Endothelial cell of umbilical vein (primary cell): ENCODE results near the gene LBHD2. TPM values are rescaled to one million over a fixed set of nuclear protein-coding genes. Genes with fewer than 3 reads are reported as not detected.

Source experiments
- BruUV-seq: library from RNA; stranded (reverse); fragments of 400-500 nt; replicated peaks from 2 replicates; lab custom pipeline; 2021; lab: Mats Ljungman, UMichigan
- CTCF ChIA-PET: fragments of 300-600, 350-600 bp; sonication (Branson Sonifier 250); formaldehyde crosslinking; loops from one replicate; lab custom pipeline; 2021; ENCODE audit warnings: antibody characterized with exemption, inconsistent platforms; lab: Charles Lee
- POLR2A ChIA-PET: fragments of 300-600, 350-600 bp; sonication (Branson Sonifier 250); formaldehyde crosslinking; loops from one replicate; lab custom pipeline; 2021; ENCODE audit warnings: antibody characterized with exemption, inconsistent platforms; lab: Charles Lee
- DNase-seq: peaks from one replicate; pipeline ENCODE4 v3.0.0-alpha.2; 2011; ENCODE audit warnings: low read depth, low spot score
- FAIRE-seq: peaks from 2 replicates; lab custom pipeline; 2011; peaks lifted over from hg19 to GRCh38; lab: Jason Lieb, UNC
- H2AFZ ChIP-seq: 2 replicates; pipeline ENCODE4 v1.6.0; 2012; ENCODE audit warnings: low read depth, low read length, control low read depth, inconsistent platforms
- H3K27ac ChIP-seq: 2 replicates; pipeline ENCODE4 v1.5.1; 2011; ENCODE audit warnings: low read depth, mild to moderate bottlenecking, control low read depth, low read length, moderate library complexity; ENCODE audit not compliant: insufficient read depth
- H3K27me3 ChIP-seq, 2 experiments: 2 replicates each; pipeline versions ENCODE4 v1.6.0 to v1.6.1; 2011; ENCODE audit warnings: low read length in 2 of 2, mixed read lengths in 1 of 2; ENCODE audit not compliant: control insufficient read depth in 2 of 2, insufficient read depth in 2 of 2
- H3K36me3 ChIP-seq, 2 experiments: 2 replicates in 1 of 2; 3 replicates in 1 of 2; pipeline ENCODE4 v1.5.1; 2011; ENCODE audit warnings: low read length in 2 of 2, mild to moderate bottlenecking in 1 of 2, moderate library complexity in 1 of 2; ENCODE audit not compliant: control insufficient read depth in 2 of 2, insufficient read depth in 2 of 2; ENCODE audit errors: extremely low read depth in 1 of 2
- H3K4me1 ChIP-seq: 3 replicates; pipeline ENCODE4 v1.5.1; 2011; ENCODE audit warnings: mild to moderate bottlenecking, low read length; ENCODE audit not compliant: control insufficient read depth, insufficient read depth; ENCODE audit errors: extremely low read depth
- H3K4me2 ChIP-seq: 2 replicates; pipeline ENCODE4 v1.6.1; 2011; ENCODE audit warnings: low read length, control low read depth, mixed read lengths; ENCODE audit not compliant: insufficient read depth
- H3K4me3 ChIP-seq, 3 experiments: fragments of 200-600 bp in 1 of 3; sonication (generic), shearing (Covaris generic) in 1 of 3; replicated peaks in 1 of 3; 2 replicates each; pipeline ENCODE4 v1.5.1; 2011 to 2016; ENCODE audit warnings: control low read depth in 3 of 3, low read length in 3 of 3, mild to moderate bottlenecking in 2 of 3, inconsistent platforms in 1 of 3, low read depth in 1 of 3, moderate library complexity in 1 of 3; ENCODE audit not compliant: insufficient read depth in 1 of 3
- H3K79me2 ChIP-seq: 2 replicates; pipeline ENCODE4 v1.6.0; 2012; ENCODE audit warnings: low read length, inconsistent platforms; ENCODE audit not compliant: control insufficient read depth, insufficient read depth
- H3K9ac ChIP-seq: replicated peaks from 2 replicates; pipeline ENCODE3; 2011; ENCODE audit warnings: low read length, control low read depth; ENCODE audit not compliant: insufficient read depth; ENCODE audit errors: extremely low read depth
- H3K9me1 ChIP-seq: replicated peaks from 3 replicates; pipeline ENCODE4 v1.6.0; 2011; ENCODE audit warnings: mild to moderate bottlenecking, low read length; ENCODE audit not compliant: control insufficient read depth, insufficient read depth; ENCODE audit errors: extremely low read depth
- H3K9me3 ChIP-seq: replicated peaks from 2 replicates; pipeline ENCODE4 v1.5.1; 2012; ENCODE audit warnings: low read length, inconsistent platforms; ENCODE audit not compliant: control insufficient read depth, insufficient read depth
- H4K20me1 ChIP-seq: replicated peaks from 2 replicates; pipeline ENCODE3; 2011; ENCODE audit warnings: mild to moderate bottlenecking, low read length; ENCODE audit not compliant: control insufficient read depth, insufficient read depth; ENCODE audit errors: extremely low read depth
- CTCF ChIP-seq, 2 donors: IDR thresholded peaks; 1 replicate in 1 of 2; 2 replicates in 1 of 2; pipeline ENCODE4 v1.5.1; 2011; ENCODE audit warnings: low read length in 2 of 2, mild to moderate bottlenecking in 2 of 2, moderate library complexity in 2 of 2, control low read depth in 1 of 2, inconsistent platforms in 1 of 2, low read depth in 1 of 2; ENCODE audit not compliant: insufficient read depth in 1 of 2; ENCODE audit errors: extremely low read depth in 1 of 2
- EZH2 ChIP-seq: IDR thresholded peaks from 2 replicates; pipeline ENCODE4 v1.6.1; 2012; ENCODE audit warnings: borderline replicate concordance, low read depth, mild to moderate bottlenecking, moderate library complexity, low read length, inconsistent platforms; ENCODE audit not compliant: severe bottlenecking
- FOS ChIP-seq: IDR thresholded peaks from 2 replicates; pipeline ENCODE4 v1.6.1; 2011; ENCODE audit warnings: mild to moderate bottlenecking, low read length, moderate library complexity, borderline replicate concordance; ENCODE audit not compliant: insufficient read depth
- GATA2 ChIP-seq: IDR thresholded peaks from 2 replicates; pipeline ENCODE4 v1.7.0; 2011; ENCODE audit warnings: low read depth, mild to moderate bottlenecking, moderate library complexity, mixed read lengths, low read length; ENCODE audit not compliant: insufficient read length, insufficient read depth
- JUN ChIP-seq: IDR thresholded peaks from 2 replicates; pipeline ENCODE4 v1.6.1; 2011; ENCODE audit warnings: borderline replicate concordance, low read depth; ENCODE audit not compliant: insufficient read length, insufficient read depth
- MAX ChIP-seq: IDR thresholded peaks from 2 replicates; pipeline ENCODE4 v1.6.1; 2011; ENCODE audit not compliant: insufficient read depth, insufficient read length
- MYC ChIP-seq: IDR thresholded peaks from one replicate; pipeline ENCODE4 v1.6.1; 2011; ENCODE audit warnings: mild to moderate bottlenecking, low read depth, low read length
- POLR2A ChIP-seq: IDR thresholded peaks from 2 replicates; pipeline ENCODE4 v1.6.1; 2012; ENCODE audit warnings: low read depth, mild to moderate bottlenecking, control low read depth, low read length
- POLR2AphosphoS5 ChIP-seq: IDR thresholded peaks from 2 replicates; pipeline ENCODE4 v1.6.1; 2012; ENCODE audit warnings: low read depth, mild to moderate bottlenecking, control low read depth, low read length, moderate library complexity; ENCODE audit not compliant: insufficient read depth
- dilution Hi-C: fragments of 300-500 bp; cut with MboI; formaldehyde crosslinking; loops from one replicate; pipeline ENCODE4 v1.15.0; 2019; ENCODE audit warnings: low sequenced_read_pairs; ENCODE audit not compliant: extremely low pct_ligation_motif_present
- intact Hi-C: fragments of 100-400 bp; cut with micrococcal nuclease; formaldehyde crosslinking; loops from one replicate; pipeline ENCODE4 v1.10.0; 2022
- polyA plus RNA-seq, 4 experiments: library from polyadenylated mRNA; depleted of rRNA in 3 of 4; stranded (reverse) in 3 of 4; unstranded in 1 of 4; fragments of >200 nt; gene quantifications; 2 replicates each; pipeline versions ENCODE4 v1.2.1 to v1.2.3, GENCODE V29; 2011 to 2012; ENCODE audit warnings: missing spikeins in 1 of 4
- total RNA-seq: library from RNA; stranded (reverse); gene quantifications from 2 replicates; pipeline ENCODE4 v1.2.3, GENCODE V29; 2021

The LBHD2 gene
- total and polyA plus RNA-seq, 2 donors (not counting 3 experiments of a cell fraction or from before 2014, with no cell fraction given) = not detected

DNA sequence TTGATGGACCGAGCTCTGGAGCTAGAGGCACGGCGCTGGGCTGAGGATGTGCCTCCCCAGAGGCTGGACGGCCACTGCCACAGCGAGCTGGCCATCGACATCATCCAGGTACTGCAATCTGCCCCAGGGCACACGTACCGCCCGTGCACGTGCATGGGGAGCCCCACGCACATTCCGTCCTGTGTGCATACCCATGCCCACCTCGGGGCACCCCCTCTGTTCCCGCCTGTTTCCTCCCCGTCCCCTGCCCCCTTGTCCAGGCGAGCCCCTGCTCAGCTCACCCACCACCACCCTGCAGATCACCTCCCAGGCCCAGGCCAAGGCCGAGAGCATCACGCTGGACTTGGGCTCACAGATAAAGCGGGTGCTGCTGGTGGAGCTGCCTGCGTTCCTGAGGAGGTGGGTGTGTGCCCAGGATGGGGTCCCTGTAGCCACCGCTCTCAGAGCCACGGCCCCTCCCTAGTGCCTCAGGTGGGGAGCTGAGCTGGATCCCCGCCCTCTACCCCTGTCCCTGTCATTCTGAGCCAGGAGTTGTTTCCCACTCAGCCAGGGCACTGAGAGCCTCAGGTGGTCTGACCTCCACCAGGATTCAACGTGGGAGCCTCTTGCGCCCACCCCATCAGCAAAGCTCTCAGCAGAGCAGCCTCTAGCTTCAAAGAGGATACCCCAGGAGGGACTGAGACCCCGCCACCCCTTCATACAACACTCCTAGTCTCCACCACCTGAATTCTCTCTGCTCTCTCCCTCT lies 46.2 kb downstream of the LBHD2 start:
- Histone ChIP-seq H4K20me1 (no peaks in the 10 kb centered on the region), H3K9me3 (no peaks in the 10 kb centered on the region), H3K9ac (no peak overlapping the region), H3K9me1 (no peaks in the 10 kb centered on the region), H3K4me2 (no peak overlapping the region), H2AFZ (no peak overlapping the region), H3K36me3 (peaks cover 0 to 26% of the 10 kb centered on the region in 2 experiments), H3K4me3 (no peak overlapping the region), H3K79me2 (no peaks in the 10 kb centered on the region), H3K27me3 (no peaks in the 10 kb centered on the region), H3K27ac (no peak overlapping the region), H3K4me1 (peaks cover 16% of the 10 kb centered on the region)
- FAIRE-seq (no peak), DNase-seq (no peak)
- intact Hi-C loops (no loop called here), dilution Hi-C loops (no loop called here)
- CTCF ChIA-PET = interaction anchor here (0.5 to 6.9 kb wide), 5 partner anchors 11 to 162 kb away, joined by 3 to 86 read pairs (median 5); no protein-coding TSS in a partner anchor
- BruUV-seq = no TSS peak
- TF ChIP-seq MAX = no peak
- no peak for TF ChIP-seq POLR2A
- no peak for TF ChIP-seq FOS
- no peak for TF ChIP-seq MYC
- TF ChIP-seq EZH2 = no peak
- TF ChIP-seq POLR2AphosphoS5 = no peak
- no peak for TF ChIP-seq JUN
- no peak for TF ChIP-seq GATA2
- TF ChIP-seq CTCF (IDR thresholded peaks at IDR 0.05; ENCODE audit: extremely low read depth in 1 of 2, insufficient read depth in 1 of 2, low read depth in 1 of 2, low read length in 2 of 2) = no peak
- POLR2A ChIA-PET = no interaction called here
